GM23338 (cell line): ENCODE data around the gene COL1A1. TPM values are rescaled to one million over a fixed set of nuclear protein-coding genes. Genes with fewer than 3 reads are reported as not detected.
A peak's percentile ranks its signal among the peaks of the same experiment; 100 is the strongest.

Experiments
- ATAC-seq: fragments of 200-7000 bp; cut with Tn5 transposase; 3 replicates; pipeline ENCODE4 v1.9.1; 2020
- DNase-seq: peaks from one replicate; pipeline ENCODE4 v3.0.0-alpha.2; 2015; ENCODE audit warnings: low spot score
- H2AFZ ChIP-seq: fragments of 200-600 bp; sonication (generic); 2 replicates; pipeline ENCODE4 v1.8.0; 2016; ENCODE audit warnings: antibody characterized with exemption, mild to moderate bottlenecking, moderate library complexity
- H3F3A ChIP-seq: fragments of 200-600 bp; sonication (generic); replicated peaks from 2 replicates; pipeline ENCODE4 v1.8.0; 2017; ENCODE audit warnings: antibody characterized with exemption, mixed run types, low read depth
- H3K27ac ChIP-seq: fragments of 200-600 bp; sonication (generic); 2 replicates; pipeline ENCODE4 v1.6.1; 2016; ENCODE audit warnings: low read depth
- H3K27me3 ChIP-seq: fragments of 200-600 bp; sonication (generic); 2 replicates; pipeline ENCODE4 v1.8.0; 2016; ENCODE audit warnings: mild to moderate bottlenecking, mixed run types, moderate library complexity; ENCODE audit not compliant: insufficient read depth
- H3K36me3 ChIP-seq: fragments of 200-600 bp; sonication (generic); 2 replicates; pipeline ENCODE4 v1.8.0; 2016; ENCODE audit warnings: mild to moderate bottlenecking; ENCODE audit not compliant: insufficient read depth
- H3K4me1 ChIP-seq: fragments of 200-600 bp; sonication (generic); 2 replicates; pipeline ENCODE4 v1.8.0; 2016; ENCODE audit warnings: mild to moderate bottlenecking, moderate library complexity; ENCODE audit not compliant: insufficient read depth
- H3K4me2 ChIP-seq: fragments of 200-600 bp; sonication (generic); 2 replicates; pipeline ENCODE4 v1.7.1; 2017; ENCODE audit warnings: mixed run types
- H3K4me3 ChIP-seq: fragments of 200-600 bp; sonication (generic); 2 replicates; pipeline ENCODE4 v1.6.1; 2016; ENCODE audit warnings: mixed run types
- H3K79me2 ChIP-seq: fragments of 200-600 bp; sonication (generic); replicated peaks from 2 replicates; pipeline ENCODE4 v1.8.0; 2017; ENCODE audit warnings: mild to moderate bottlenecking; ENCODE audit not compliant: insufficient read depth
- H3K9me2 ChIP-seq: fragments of 200-600 bp; sonication (generic); 2 replicates; pipeline ENCODE4 v1.8.0; 2017; ENCODE audit not compliant: insufficient read depth
- H4K20me1 ChIP-seq: fragments of 200-600 bp; sonication (generic); replicated peaks from 2 replicates; pipeline ENCODE4 v1.8.0; 2017; ENCODE audit warnings: mild to moderate bottlenecking; ENCODE audit not compliant: insufficient read depth
- H3K27ac Mint-ChIP-seq: 2 replicates; pipeline ENCODE4 v1.8.0; 2020; ENCODE audit warnings: inconsistent platforms, mild to moderate bottlenecking, moderate library complexity, mixed read lengths
- H3K27me3 Mint-ChIP-seq: 3 replicates; pipeline ENCODE4 v1.8.0; 2022; ENCODE audit warnings: low read depth, mild to moderate bottlenecking, moderate library complexity, mixed read lengths, inconsistent platforms; ENCODE audit not compliant: insufficient read depth, poor library complexity
- H3K36me3 Mint-ChIP-seq: 3 replicates; pipeline ENCODE4 v1.8.0; 2021; ENCODE audit warnings: low read depth, mild to moderate bottlenecking, inconsistent platforms, moderate library complexity, mixed read lengths
- H3K4me1 Mint-ChIP-seq: 3 replicates; pipeline ENCODE4 v1.8.0; 2020; ENCODE audit warnings: mild to moderate bottlenecking, inconsistent platforms, mixed read lengths
- H3K4me3 Mint-ChIP-seq: 3 replicates; pipeline ENCODE4 v1.8.0; 2021; ENCODE audit warnings: moderate library complexity, mild to moderate bottlenecking, inconsistent platforms, mixed read lengths
- H3K9me3 Mint-ChIP-seq: 3 replicates; pipeline ENCODE4 v1.8.0; 2020; ENCODE audit warnings: moderate library complexity, mild to moderate bottlenecking, inconsistent platforms, mixed read lengths
- CTCF ChIP-seq, 2 experiments: fragments of 200-600 bp in 1 of 2; sonication (generic) in 1 of 2; conservative IDR thresholded peaks; 2 replicates each; pipeline versions ENCODE4 v1.5.1 to v1.6.1; 2016 to 2017; ENCODE audit warnings: antibody characterized with exemption in 2 of 2, low read depth in 2 of 2, mild to moderate bottlenecking in 2 of 2, moderate library complexity in 1 of 2
- ETS1 ChIP-seq: IDR thresholded peaks from 2 replicates; pipeline ENCODE4 v1.6.1; 2016; ENCODE audit warnings: antibody characterized with exemption
- JUNB ChIP-seq: IDR thresholded peaks from one replicate; pipeline ENCODE4 v1.6.1; 2016; ENCODE audit warnings: antibody characterized with exemption; ENCODE audit not compliant: unreplicated experiment
- POLR2AphosphoS5 ChIP-seq: IDR thresholded peaks from 2 replicates; pipeline ENCODE4 v1.6.1; 2016; ENCODE audit warnings: antibody characterized with exemption, low read depth
- STAT1 ChIP-seq: IDR thresholded peaks from one replicate; pipeline ENCODE4 v1.6.1; 2016; ENCODE audit warnings: antibody characterized with exemption; ENCODE audit not compliant: unreplicated experiment
- ZNF114 ChIP-seq: fragments of 250-450 bp; sonication (Bioruptor Pico); IDR thresholded peaks from 2 replicates; pipeline ENCODE4 v1.5.0; 2020; ENCODE audit warnings: mild to moderate bottlenecking, moderate library complexity
- ZNF462 ChIP-seq: fragments of 250-450 bp; sonication (Bioruptor Pico); IDR thresholded peaks from 2 replicates; pipeline ENCODE4 v1.5.0; 2020; ENCODE audit warnings: mild to moderate bottlenecking, moderate library complexity
- polyA plus RNA-seq: library from polyadenylated mRNA; unstranded; fragments of >200 nt; fragmentation: Nextera tagmentation; extraction: Ambion mirVana; gene quantifications from 2 replicates; pipeline ENCODE4 v1.2.1, GENCODE V29; 2016
- total RNA-seq: library from RNA; depleted of rRNA; stranded (reverse); fragments of >200 nt; shearing (Covaris generic); gene quantifications from 2 replicates; pipeline ENCODE4 v1.2.3, GENCODE V29; 2014
- TF ChIP-seq, protein P1 (sequence below): IDR thresholded peaks from one replicate; pipeline ENCODE4 v1.6.1; 2018; ENCODE audit warnings: antibody characterized with exemption; ENCODE audit not compliant: unreplicated experiment

Gene COL1A1
- total and polyA plus RNA-seq, 2 experiments from 2014 or later, result 21.2 to 34.3 TPM

- no peak for TF ChIP-seq POLR2AphosphoS5
- TF ChIP-seq ETS1, result no peak
- no peak for TF ChIP-seq JUNB
Observed at GRCh38 chr17:50153650-50154575, 47.5 kb downstream of the COL1A1 start (continued).

- Histone ChIP-seq H3K4me2 (peak overlapping the region; percentile 99; the same call in 1 of the 2 replicates), H3K4me3 (peak overlapping the region; percentile 87; the same call in 1 of the 2 replicates), H3K27me3 (peaks cover 28% of the 10 kb centered on the region), H2AFZ (no peak overlapping the region), H3K36me3 (no peaks in the 10 kb centered on the region), H3K9me2 (no peaks in the 10 kb centered on the region), H3K27ac (no peak overlapping the region), H3K4me1 (peaks cover 21% of the 10 kb centered on the region), H4K20me1 (no peaks in the 10 kb centered on the region), H3K79me2 (no peaks in the 10 kb centered on the region), H3F3A (peaks cover 5% of the 10 kb centered on the region; the same call in 1 of the 2 replicates)
- Mint-ChIP-seq H3K36me3 (no peaks in the 10 kb centered on the region), H3K4me3 (peak overlapping the region; percentile 80; the same call in 1 of the 3 replicates), H3K9me3 (no peaks in the 10 kb centered on the region; the same call in 2 of the 3 replicates), H3K27ac (0 out of 2 replicates have a peak overlapping the region, but pooled peaks have one; percentile 73), H3K27me3 (peaks cover 19% of the 10 kb centered on the region), H3K4me1 (peaks cover 28% of the 10 kb centered on the region)
- no peak for DNase-seq
- no peak for ATAC-seq
- TF ChIP-seq STAT1 (no peak), ZNF114 (CRISPR knock-in tag) (no peak), CTCF (conservative IDR thresholded peaks at IDR 0.05; ENCODE audit: low read depth in 2 of 2) (no peak), ETS1 (no peak), ZNF462 (CRISPR knock-in tag) (no peak), JUNB (no peak), POLR2AphosphoS5 (no peak)
- TF ChIP-seq, protein P1, sequence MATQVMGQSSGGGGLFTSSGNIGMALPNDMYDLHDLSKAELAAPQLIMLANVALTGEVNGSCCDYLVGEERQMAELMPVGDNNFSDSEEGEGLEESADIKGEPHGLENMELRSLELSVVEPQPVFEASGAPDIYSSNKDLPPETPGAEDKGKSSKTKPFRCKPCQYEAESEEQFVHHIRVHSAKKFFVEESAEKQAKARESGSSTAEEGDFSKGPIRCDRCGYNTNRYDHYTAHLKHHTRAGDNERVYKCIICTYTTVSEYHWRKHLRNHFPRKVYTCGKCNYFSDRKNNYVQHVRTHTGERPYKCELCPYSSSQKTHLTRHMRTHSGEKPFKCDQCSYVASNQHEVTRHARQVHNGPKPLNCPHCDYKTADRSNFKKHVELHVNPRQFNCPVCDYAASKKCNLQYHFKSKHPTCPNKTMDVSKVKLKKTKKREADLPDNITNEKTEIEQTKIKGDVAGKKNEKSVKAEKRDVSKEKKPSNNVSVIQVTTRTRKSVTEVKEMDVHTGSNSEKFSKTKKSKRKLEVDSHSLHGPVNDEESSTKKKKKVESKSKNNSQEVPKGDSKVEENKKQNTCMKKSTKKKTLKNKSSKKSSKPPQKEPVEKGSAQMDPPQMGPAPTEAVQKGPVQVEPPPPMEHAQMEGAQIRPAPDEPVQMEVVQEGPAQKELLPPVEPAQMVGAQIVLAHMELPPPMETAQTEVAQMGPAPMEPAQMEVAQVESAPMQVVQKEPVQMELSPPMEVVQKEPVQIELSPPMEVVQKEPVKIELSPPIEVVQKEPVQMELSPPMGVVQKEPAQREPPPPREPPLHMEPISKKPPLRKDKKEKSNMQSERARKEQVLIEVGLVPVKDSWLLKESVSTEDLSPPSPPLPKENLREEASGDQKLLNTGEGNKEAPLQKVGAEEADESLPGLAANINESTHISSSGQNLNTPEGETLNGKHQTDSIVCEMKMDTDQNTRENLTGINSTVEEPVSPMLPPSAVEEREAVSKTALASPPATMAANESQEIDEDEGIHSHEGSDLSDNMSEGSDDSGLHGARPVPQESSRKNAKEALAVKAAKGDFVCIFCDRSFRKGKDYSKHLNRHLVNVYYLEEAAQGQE, result no peak
Observed at GRCh38 chr17:50152736-50153135, 48.7 kb downstream of the COL1A1 start.
